Left lung (tissue), 10 donors: ENCODE measurements around the gene TBC1D10A. TPM values are rescaled to one million over a fixed set of nuclear protein-coding genes. Genes with fewer than 3 reads are reported as not detected.
A peak's percentile ranks its signal among the peaks of the same experiment; 100 is the strongest.

Experiments used
- ATAC-seq: fragments of 200-7000 bp; cut with Tn5 transposase; one replicate; pipeline ENCODE4 v1.9.1; 2020; ENCODE audit warnings: moderate library complexity
- DNase-seq, 4 donors: peaks; one replicate each; pipeline ENCODE4 v3.0.0-alpha.2; 2013 to 2020
- H3K27ac ChIP-seq, 2 donors: fragments of 200-600 bp; sonication (generic) in 1 of 2; one replicate each; pipeline versions ENCODE4 v1.5.0 to v1.8.0; 2020 to 2021
- H3K27me3 ChIP-seq, 2 donors: fragments of 200-600 bp; sonication (generic) in 1 of 2; one replicate each; pipeline versions ENCODE4 v1.5.0 to v1.8.0; 2020 to 2021
- H3K36me3 ChIP-seq, 2 donors: fragments of 200-600 bp; sonication (generic) in 1 of 2; one replicate each; pipeline versions ENCODE4 v1.5.0 to v1.8.0; 2020 to 2021
- H3K4me1 ChIP-seq, 2 donors: fragments of 200-600 bp; one replicate each; pipeline ENCODE4 v1.8.0; 2021
- H3K4me3 ChIP-seq, 2 donors: fragments of 200-600 bp; sonication (generic) in 1 of 2; one replicate each; pipeline versions ENCODE4 v1.5.0 to v1.8.0; 2020 to 2021; ENCODE audit warnings: mild to moderate bottlenecking in 1 of 2
- H3K9me3 ChIP-seq, 2 donors: fragments of 200-600 bp; sonication (generic) in 1 of 2; one replicate each; pipeline versions ENCODE4 v1.5.0 to v1.8.0; 2020 to 2021
- intact Hi-C, 2 donors: fragments of 100-400 bp; cut with DNase I; formaldehyde crosslinking; loops; one replicate each; pipeline versions ENCODE4 v1.11.2 to v1.14.2; 2022
- polyA plus RNA-seq, 6 donors: library from polyadenylated mRNA; unstranded; fragments of 120-200 nt; gene quantifications; one replicate each; pipeline ENCODE4 v1.2.1, GENCODE V29; 2013; ENCODE audit not compliant: insufficient read length in 6 of 6
- total RNA-seq, 2 donors: library from RNA; stranded (reverse); fragmentation: NEBNext Ultra II Directional; extraction: Animal tissue kit (Norgen Biotek cat#: 25700); gene quantifications; one replicate each; pipeline ENCODE4 v1.2.1, GENCODE V29; 2021
- TF ChIP-seq, protein P1 (sequence below), 2 donors: fragments of 200-600 bp; sonication (generic) in 1 of 2; IDR thresholded peaks; one replicate each; pipeline versions ENCODE4 v1.5.0 to v1.8.0; 2021; ENCODE audit warnings: antibody characterized with exemption in 2 of 2
- donor health status: DM: no; HTN: yes; CAD: no.
- donor health status: DM: no; HTN: no; CAD: no.

The TBC1D10A gene
- total and polyA plus RNA-seq, 8 donors: 15.4 to 25.4 (median 18.2) TPM

DNA sequence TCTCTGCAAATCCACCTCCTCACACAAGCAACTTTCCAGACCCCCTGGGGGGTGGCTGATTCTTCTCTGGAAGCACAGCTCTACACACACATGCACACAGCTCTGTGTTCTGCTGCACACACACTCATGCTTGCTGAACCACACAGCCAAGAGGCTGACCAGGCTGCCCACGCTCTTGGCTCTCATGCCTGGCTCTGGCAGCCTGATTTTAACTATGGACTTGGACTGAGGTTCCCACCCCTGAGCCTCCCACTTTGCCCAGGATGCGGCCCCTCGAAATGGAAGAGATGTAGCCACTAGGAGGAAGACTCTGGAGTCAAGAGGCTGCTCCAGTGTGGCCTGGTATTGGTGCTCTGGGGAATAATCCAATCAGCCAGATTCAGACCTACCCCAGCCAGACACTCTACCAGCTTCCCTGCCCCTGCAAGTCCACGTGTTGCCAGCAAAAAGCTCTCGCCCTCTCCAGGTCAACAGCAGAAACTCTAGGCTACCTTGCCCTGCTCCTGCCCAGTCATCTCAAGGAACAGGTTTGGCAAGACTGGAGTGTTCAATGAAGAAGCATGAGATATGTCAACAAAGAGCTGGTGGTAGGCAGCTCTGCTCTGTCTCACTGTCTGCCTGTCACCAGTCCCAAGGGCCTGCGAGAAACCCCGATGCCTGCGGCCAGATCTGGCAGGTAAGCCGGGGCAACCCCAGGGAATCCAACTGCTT, 28.6 kb downstream of the TBC1D10A start:
- Histone ChIP-seq H3K9me3 (no peaks in the 10 kb centered on the region), H3K36me3 (peaks cover 0 to 79% of the 10 kb centered on the region in 2 donors), H3K27me3 (no peaks in the 10 kb centered on the region), H3K27ac (peak overlapping the region; percentile 45 to 59), H3K4me1 (peaks cover 35 to 54% of the 10 kb centered on the region in 2 donors), H3K4me3 (no peak overlapping the region)
- TF ChIP-seq, protein P1, sequence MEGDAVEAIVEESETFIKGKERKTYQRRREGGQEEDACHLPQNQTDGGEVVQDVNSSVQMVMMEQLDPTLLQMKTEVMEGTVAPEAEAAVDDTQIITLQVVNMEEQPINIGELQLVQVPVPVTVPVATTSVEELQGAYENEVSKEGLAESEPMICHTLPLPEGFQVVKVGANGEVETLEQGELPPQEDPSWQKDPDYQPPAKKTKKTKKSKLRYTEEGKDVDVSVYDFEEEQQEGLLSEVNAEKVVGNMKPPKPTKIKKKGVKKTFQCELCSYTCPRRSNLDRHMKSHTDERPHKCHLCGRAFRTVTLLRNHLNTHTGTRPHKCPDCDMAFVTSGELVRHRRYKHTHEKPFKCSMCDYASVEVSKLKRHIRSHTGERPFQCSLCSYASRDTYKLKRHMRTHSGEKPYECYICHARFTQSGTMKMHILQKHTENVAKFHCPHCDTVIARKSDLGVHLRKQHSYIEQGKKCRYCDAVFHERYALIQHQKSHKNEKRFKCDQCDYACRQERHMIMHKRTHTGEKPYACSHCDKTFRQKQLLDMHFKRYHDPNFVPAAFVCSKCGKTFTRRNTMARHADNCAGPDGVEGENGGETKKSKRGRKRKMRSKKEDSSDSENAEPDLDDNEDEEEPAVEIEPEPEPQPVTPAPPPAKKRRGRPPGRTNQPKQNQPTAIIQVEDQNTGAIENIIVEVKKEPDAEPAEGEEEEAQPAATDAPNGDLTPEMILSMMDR (IDR thresholded peaks at IDR 0.05): no peak
- intact Hi-C loops: no loop called here
- ATAC-seq (peak; percentile 70), DNase-seq (peak in 2 of 4 donors; percentile 78 to 79)

DNA sequence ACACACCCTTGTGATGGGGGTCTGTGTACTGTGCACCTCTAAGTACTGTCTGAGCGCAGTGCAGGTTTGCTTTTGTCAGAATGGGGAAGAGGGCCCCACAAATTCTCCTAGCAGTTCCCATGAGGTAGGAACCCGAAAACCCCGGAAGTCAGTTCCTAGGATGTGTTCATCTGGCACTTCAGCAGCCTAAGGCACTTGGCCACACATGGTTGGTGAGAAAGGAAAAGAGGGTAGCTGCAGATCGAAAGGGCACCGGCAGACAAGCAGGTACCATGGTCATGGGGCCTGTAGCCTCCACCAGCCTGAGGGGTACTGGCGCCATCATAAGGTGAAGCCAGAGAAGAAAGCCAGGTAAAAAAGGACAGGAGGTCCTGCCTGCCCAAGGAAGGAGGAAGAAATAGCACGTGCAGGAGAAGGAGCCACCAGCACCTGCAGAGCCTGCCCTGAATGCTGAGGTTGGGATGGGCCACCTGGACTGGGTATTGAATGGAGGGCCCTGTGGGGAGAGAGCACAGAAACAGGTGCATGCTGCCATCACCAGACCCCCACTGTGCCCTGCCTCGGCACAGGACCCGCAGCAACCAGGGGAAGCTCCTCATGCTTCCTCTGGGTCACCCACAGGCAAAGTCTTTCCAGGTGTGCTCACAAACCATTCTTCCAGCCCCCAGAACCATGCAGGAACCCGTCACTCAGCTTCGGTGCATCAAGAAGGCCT, 29.3 kb downstream of the TBC1D10A start:
- ATAC-seq: no peak
- Histone ChIP-seq H3K4me1 (peaks cover 29 to 49% of the 10 kb centered on the region in 2 donors), H3K9me3 (no peaks in the 10 kb centered on the region), H3K4me3 (no peak overlapping the region), H3K27ac (peak overlapping the region; percentile 26 to 45), H3K27me3 (no peaks in the 10 kb centered on the region), H3K36me3 (peaks cover 0 to 87% of the 10 kb centered on the region in 2 donors)
- intact Hi-C loops: no loop called here
- DNase-seq: no peak
- TF ChIP-seq, protein P1 (IDR thresholded peaks at IDR 0.05): no peak

DNA sequence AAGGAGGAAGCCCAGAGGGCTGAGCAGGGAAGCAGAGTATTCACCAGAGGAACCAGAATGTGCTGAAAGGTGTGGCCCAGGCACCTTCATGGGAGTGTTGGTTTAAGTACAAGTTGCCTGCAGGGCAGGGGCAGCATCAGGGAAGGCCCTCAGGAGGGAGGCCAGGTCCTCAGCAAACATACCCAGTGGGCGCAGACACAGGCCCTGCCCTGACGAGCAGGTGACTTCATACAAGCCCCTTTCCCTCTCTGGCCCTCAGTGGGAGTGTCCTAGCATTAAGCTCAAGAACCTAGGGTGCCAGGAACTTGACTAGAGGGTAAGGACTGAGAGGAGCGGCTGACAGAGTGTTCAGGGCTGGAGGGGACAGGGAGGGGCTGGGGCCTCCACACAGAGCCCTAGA, 29.9 kb downstream of the TBC1D10A start:
- peak; percentile 36 for ATAC-seq
- intact Hi-C loops: no loop called here

DNA sequence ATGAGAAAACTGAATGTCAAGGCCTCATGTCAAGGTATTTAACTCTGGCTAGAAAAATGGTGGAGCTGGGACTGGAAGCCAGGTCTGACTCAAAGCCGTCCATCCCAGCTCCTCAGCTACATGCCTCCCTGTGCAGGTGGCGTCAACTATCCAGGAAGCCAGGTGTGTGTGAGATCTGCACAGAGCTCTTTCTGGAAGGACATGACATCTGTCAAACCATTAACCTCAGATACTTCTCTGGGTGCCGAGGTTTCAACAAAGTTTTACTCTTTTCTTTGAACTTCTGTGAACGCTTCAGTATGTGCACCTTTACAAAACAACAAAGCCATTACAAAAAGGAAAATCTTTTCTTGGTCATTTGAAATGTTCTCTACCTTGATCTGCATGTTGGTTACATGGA, 30.4 kb downstream of the TBC1D10A start:
- intact Hi-C loops: no loop called here
- H3K4me1 ChIP-seq: peaks cover 20 to 49% of the 10 kb centered on the region in 2 donors
- peaks cover 0 to 97% of the 10 kb centered on the region in 2 donors for H3K36me3 ChIP-seq
- H3K9me3 ChIP-seq: no peaks in the 10 kb centered on the region
- H3K4me3 ChIP-seq: no peak overlapping the region
- peak overlapping the region in 1 of 2 donors; percentile 45 for H3K27ac ChIP-seq
- no peak for ATAC-seq
- TF ChIP-seq, protein P1 (IDR thresholded peaks at IDR 0.05): no peak
- no peaks in the 10 kb centered on the region for H3K27me3 ChIP-seq
- no peak for DNase-seq

More for the DNA sequence above, 29.9 kb downstream of the TBC1D10A start:
- H3K4me1 ChIP-seq: peaks cover 23 to 49% of the 10 kb centered on the region in 2 donors
- peak overlapping the region; percentile 26 to 45 for H3K27ac ChIP-seq
- no peaks in the 10 kb centered on the region for H3K9me3 ChIP-seq
- no peak overlapping the region for H3K4me3 ChIP-seq
- TF ChIP-seq, protein P1 (IDR thresholded peaks at IDR 0.05): no peak
- no peaks in the 10 kb centered on the region for H3K27me3 ChIP-seq
- H3K36me3 ChIP-seq: peaks cover 0 to 93% of the 10 kb centered on the region in 2 donors
- no peak for DNase-seq

DNA sequence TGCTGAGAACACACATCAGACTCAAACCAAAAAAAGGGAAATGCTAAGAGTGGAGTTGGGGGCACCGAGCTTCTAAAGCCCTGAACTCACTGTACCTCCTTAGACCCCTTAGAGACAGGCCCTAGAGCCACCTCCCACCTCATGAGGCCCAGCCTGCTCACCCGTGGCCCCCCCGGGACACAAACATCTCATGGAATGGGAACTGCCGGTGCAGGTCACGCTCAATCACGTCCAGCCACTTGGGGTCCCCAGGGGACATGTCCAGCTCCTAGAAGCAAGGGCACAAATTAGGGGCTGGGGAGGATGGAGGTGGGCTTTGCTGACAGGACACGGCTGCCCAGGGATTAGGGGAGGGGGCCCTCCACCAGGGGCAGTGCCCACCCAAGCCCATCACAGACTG, 31.2 kb downstream of the TBC1D10A start:
- TF ChIP-seq, protein P1 (IDR thresholded peaks at IDR 0.05): no peak
- H3K27me3 ChIP-seq: no peaks in the 10 kb centered on the region
- H3K4me3 ChIP-seq: no peak overlapping the region
- intact Hi-C loops: no loop called here
- H3K9me3 ChIP-seq: no peaks in the 10 kb centered on the region
- H3K4me1 ChIP-seq: peaks cover 24 to 49% of the 10 kb centered on the region in 2 donors
- DNase-seq: no peak
- H3K27ac ChIP-seq: peak overlapping the region in 1 of 2 donors; percentile 39
- no peak for ATAC-seq
- peaks cover 0 to 92% of the 10 kb centered on the region in 2 donors for H3K36me3 ChIP-seq
